ENCODE results near the gene MED28. TPM values are rescaled to one million over a fixed set of nuclear protein-coding genes. Genes with fewer than 3 reads are reported as not detected.
A peak's percentile ranks its signal among the peaks of the same experiment; 100 is the strongest.

MED28 gene
- total and polyA plus RNA-seq, 11 donors, result 4.4 to 22.1 (median 15.0) TPM

GRCh38 chr4:17583941-17584340, 30.5 kb upstream of the MED28 start:
- Histone ChIP-seq H3K9me3 (no peaks in the 10 kb centered on the region), H3K4me1 (peaks cover 0 to 40% (median 24%) of the 10 kb centered on the region in 12 donors), H3K4me3 (no peak overlapping the region), H3K27me3 (no peaks in the 10 kb centered on the region), H3K27ac (no peak overlapping the region), H3K36me3 (peaks cover 5 to 94% (median 85%) of the 10 kb centered on the region in 9 donors)
- TF ChIP-seq, protein P1, sequence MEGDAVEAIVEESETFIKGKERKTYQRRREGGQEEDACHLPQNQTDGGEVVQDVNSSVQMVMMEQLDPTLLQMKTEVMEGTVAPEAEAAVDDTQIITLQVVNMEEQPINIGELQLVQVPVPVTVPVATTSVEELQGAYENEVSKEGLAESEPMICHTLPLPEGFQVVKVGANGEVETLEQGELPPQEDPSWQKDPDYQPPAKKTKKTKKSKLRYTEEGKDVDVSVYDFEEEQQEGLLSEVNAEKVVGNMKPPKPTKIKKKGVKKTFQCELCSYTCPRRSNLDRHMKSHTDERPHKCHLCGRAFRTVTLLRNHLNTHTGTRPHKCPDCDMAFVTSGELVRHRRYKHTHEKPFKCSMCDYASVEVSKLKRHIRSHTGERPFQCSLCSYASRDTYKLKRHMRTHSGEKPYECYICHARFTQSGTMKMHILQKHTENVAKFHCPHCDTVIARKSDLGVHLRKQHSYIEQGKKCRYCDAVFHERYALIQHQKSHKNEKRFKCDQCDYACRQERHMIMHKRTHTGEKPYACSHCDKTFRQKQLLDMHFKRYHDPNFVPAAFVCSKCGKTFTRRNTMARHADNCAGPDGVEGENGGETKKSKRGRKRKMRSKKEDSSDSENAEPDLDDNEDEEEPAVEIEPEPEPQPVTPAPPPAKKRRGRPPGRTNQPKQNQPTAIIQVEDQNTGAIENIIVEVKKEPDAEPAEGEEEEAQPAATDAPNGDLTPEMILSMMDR (IDR thresholded peaks at IDR 0.05), result no peak
- TF ChIP-seq POLR2A (IDR thresholded peaks at IDR 0.05), result no peak
- WGBS, 4 donors, result 94 to 97% (median 95%) methylated on average over 4 of the region's 4 CpGs
- intact Hi-C loops (cut with DNase I), result loop anchor here in 2 of 10 donors (2.0 to 5.0 kb wide), 2 partner anchors 31 to 33 kb away; partner anchors contain the start of gene MED28 (in 1 of the 2)
- DNase-seq, result no peak
- no peak for ATAC-seq

DNA sequence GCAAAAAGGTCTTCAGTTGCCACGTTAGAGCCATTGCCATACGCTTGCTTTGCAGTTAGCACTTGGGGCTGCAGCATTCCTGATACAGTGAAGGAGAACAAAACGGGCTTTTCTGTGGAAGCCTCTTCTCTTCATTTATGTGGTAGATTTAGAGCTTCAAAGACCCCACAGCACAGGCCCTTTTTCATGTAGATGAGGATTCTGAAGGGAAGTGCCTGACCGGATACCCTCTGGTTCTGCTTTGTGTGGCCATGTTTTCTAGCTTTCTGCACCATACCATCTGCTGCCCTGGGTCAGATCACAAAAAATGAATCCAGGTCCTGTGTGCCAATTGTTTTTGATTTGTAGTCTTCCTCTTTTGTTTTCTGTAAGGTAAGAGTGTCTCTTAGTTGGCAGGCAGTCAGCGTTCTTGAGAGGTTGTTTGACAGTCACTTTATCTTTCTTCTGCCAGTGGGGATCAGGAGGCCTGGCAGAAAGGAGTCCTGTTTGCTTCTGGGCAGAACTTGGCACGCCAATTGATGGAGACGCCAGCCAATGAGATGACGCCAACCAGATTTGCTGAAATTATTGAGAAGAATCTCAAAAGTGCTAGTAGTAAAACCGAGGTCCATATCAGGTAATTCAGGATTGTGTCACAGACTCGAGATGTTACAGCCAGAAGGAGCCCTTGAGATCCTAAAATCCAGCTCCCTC, 29.8 kb upstream of the MED28 start:
- H3K36me3 ChIP-seq, result peaks cover 5 to 98% (median 91%) of the 10 kb centered on the region in 9 donors
- no peak overlapping the region for H3K4me3 ChIP-seq
- peaks cover 0 to 37% (median 17%) of the 10 kb centered on the region in 12 donors for H3K4me1 ChIP-seq
- no peak overlapping the region for H3K27ac ChIP-seq
- 88 to 93% (median 91%) methylated on average over 10 of the region's 10 CpGs for WGBS, 4 donors
- intact Hi-C loops (cut with DNase I), result loop anchor here in 1 of 10 donors (5.0 kb wide), 1 partner anchor 33 kb away; no protein-coding TSS in a partner anchor
- DNase-seq, result no peak
- no peaks in the 10 kb centered on the region for H3K9me3 ChIP-seq
- TF ChIP-seq, protein P1 (IDR thresholded peaks at IDR 0.05), result no peak
- TF ChIP-seq POLR2A (IDR thresholded peaks at IDR 0.05), result no peak
- H3K27me3 ChIP-seq, result no peaks in the 10 kb centered on the region
- ATAC-seq, result no peak

DNA sequence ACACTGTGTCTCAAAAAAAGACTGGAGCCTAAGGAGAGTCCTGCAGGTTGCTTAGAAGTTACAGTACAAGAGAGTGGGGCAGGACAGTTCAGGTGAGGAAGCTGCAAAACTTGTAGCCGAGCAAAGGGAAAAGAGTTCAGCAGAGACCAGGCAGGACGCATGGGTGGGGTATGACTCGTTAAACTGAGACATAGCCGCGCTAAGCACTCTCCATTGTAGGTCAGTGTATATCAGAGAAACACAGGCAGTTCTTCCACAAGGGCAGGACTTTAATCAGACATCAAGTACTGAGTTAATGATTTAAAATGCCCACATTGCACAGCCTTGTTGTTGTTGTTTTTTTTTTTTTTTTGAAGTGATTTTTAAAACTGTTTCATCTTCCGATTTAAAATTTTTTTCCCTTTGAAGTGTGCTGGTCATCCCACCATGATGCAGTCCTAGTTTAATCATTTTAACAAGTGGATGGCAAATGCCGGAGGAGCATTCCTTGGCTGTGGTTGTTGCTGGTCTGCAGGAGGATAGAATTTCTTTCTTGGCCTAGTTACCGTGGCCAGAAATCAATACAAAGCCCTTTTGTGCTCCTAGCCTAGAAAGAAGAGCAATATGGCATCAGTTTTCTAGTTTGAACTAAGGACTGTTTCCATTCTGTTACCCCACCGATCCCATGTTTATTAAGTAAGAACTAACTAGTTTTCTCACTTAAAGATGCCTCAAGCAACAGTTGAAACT, 27.2 kb upstream of the MED28 start:
- intact Hi-C loops (cut with DNase I), result no loop called here
- ATAC-seq, result no peak
- H3K27me3 ChIP-seq, result no peaks in the 10 kb centered on the region
- WGBS, 4 donors, result 82 to 88% (median 87%) methylated on average over 9 of the region's 9 CpGs
- TF ChIP-seq, protein P1 (IDR thresholded peaks at IDR 0.05), result no peak
- TF ChIP-seq POLR2A (IDR thresholded peaks at IDR 0.05), result no peak
- no peaks in the 10 kb centered on the region for H3K9me3 ChIP-seq
- DNase-seq, result no peak
- no peak overlapping the region for H3K4me3 ChIP-seq
- peak overlapping the region in 1 of 12 donors; percentile 10 for H3K27ac ChIP-seq
- peaks cover 5 to 100% (median 100%) of the 10 kb centered on the region in 9 donors for H3K36me3 ChIP-seq
- peaks cover 0 to 37% (median under 1%) of the 10 kb centered on the region in 12 donors for H3K4me1 ChIP-seq

GRCh38 chr4:17589355-17589754, 25.1 kb upstream of the MED28 start:
- WGBS, 4 donors, result 96 to 97% (median 96%) methylated on average over 3 of the region's 3 CpGs
- peaks cover 2 to 100% (median 99%) of the 10 kb centered on the region in 9 donors for H3K36me3 ChIP-seq
- TF ChIP-seq POLR2A (IDR thresholded peaks at IDR 0.05), result no peak
- TF ChIP-seq, protein P1 (IDR thresholded peaks at IDR 0.05), result no peak

More at GRCh38 chr4:17589355-17589754, 25.1 kb upstream of the MED28 start:
- Histone ChIP-seq H3K27me3 (no peaks in the 10 kb centered on the region), H3K9me3 (no peaks in the 10 kb centered on the region), H3K27ac (no peak overlapping the region), H3K4me1 (peaks cover 0 to 37% (median 0%) of the 10 kb centered on the region in 12 donors), H3K4me3 (no peak overlapping the region)
- intact Hi-C loops (cut with DNase I), result no loop called here
- DNase-seq (no peak), ATAC-seq (no peak)
